22Rv1 (cell line): ENCODE data around the gene PTPRM.

Experiments
- H3K27ac ChIP-seq: fragments of 450-650 bp; 2 replicates; pipeline ENCODE4 v1.5.1; 2017
- ZFX ChIP-seq: fragments of 450-650 bp; IDR thresholded peaks from 2 replicates; pipeline ENCODE4 v1.6.1; 2017; ENCODE audit warnings: antibody characterized with exemption, borderline replicate concordance
- TF ChIP-seq, protein P1 (sequence below): fragments of 450-650 bp; IDR thresholded peaks from 2 replicates; pipeline ENCODE4 v1.5.1; 2017; ENCODE audit warnings: mild to moderate bottlenecking

The PTPRM gene

DNA sequence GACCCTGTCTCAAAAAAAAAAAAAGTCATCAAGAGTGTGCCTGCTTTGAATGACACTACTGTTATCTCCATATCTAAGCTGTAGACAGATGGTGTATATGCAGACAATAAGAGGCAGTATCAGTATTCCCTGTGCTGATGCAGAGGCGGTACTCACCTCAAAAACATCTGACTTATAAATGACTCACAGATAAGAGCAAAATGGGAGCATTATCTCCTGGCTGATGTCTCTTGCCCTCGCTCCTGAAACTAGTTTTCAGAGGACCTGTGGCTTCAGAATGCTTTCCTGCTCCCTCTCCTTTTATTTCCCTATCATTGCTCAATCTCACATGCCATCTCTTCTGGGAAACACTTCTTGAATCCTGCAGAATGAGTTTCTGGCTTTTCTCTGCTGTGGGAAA is 289.6 kb downstream of the PTPRM start:
- TF ChIP-seq, protein P1, sequence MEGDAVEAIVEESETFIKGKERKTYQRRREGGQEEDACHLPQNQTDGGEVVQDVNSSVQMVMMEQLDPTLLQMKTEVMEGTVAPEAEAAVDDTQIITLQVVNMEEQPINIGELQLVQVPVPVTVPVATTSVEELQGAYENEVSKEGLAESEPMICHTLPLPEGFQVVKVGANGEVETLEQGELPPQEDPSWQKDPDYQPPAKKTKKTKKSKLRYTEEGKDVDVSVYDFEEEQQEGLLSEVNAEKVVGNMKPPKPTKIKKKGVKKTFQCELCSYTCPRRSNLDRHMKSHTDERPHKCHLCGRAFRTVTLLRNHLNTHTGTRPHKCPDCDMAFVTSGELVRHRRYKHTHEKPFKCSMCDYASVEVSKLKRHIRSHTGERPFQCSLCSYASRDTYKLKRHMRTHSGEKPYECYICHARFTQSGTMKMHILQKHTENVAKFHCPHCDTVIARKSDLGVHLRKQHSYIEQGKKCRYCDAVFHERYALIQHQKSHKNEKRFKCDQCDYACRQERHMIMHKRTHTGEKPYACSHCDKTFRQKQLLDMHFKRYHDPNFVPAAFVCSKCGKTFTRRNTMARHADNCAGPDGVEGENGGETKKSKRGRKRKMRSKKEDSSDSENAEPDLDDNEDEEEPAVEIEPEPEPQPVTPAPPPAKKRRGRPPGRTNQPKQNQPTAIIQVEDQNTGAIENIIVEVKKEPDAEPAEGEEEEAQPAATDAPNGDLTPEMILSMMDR, result no peak
- TF ChIP-seq ZFX, result no peak
- no peak overlapping the region for H3K27ac ChIP-seq

DNA sequence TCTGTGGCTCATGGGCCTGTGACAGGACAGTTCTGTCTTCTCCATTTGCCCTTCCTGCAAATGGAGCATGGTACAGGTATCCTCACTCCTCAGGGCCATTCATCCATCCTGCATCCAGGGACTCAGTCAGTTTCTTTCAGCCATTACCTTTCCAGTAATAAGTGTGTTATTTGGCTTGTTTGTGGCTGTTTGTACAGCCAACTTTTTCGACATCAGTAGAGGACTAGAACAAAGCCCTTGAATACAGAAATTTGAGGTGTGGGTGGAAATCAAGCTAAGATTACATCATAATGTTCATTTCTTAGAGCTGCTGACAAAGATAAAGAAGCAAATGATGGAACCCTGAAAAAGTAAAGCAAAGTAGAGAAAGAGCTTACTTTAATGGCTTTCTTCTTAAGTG is 290.4 kb downstream of the PTPRM start:
- no peak overlapping the region for H3K27ac ChIP-seq
- no peak for TF ChIP-seq ZFX
- TF ChIP-seq, protein P1, result no peak

DNA sequence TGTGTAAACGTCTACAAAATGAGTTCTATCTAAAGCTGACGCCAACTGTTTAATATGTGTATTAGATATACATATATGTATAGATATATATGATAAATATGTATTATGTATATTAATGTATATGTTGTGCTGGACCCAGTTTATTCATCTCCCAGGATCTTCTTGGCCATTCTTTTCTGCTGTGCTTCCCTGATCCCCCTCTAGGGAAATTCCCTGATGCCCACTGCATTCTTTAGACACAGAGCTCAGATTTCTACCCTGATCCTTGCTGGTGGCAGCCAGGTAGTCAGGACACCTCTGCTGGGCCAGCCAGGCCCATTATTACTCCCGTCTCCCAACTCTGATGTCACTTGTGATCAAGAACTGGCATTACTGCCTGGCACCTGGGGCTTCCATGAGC is 292.0 kb downstream of the PTPRM start:
- TF ChIP-seq, protein P1, result no peak
- no peak for TF ChIP-seq ZFX
- H3K27ac ChIP-seq, result no peak overlapping the region

DNA sequence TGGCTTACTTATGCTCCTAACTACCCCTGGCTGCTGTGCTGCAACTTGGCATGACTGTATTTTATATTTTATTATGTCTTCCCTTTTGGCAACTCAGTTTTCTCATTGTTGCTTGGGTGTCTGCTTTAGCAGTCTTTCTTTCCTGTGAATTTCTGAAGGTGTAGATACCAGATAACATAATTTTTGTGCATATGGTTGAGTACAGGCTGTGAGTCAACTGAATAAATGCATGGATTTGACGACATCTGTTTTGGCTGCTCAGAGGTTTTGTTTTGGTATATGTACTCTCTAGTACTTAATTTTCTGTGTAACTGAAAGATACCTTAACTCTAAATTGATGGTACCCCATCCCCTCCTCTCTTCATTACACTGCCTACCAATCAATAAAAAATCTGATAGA is 303.1 kb downstream of the PTPRM start:
- TF ChIP-seq, protein P1, result no peak
- H3K27ac ChIP-seq, result no peak overlapping the region

DNA sequence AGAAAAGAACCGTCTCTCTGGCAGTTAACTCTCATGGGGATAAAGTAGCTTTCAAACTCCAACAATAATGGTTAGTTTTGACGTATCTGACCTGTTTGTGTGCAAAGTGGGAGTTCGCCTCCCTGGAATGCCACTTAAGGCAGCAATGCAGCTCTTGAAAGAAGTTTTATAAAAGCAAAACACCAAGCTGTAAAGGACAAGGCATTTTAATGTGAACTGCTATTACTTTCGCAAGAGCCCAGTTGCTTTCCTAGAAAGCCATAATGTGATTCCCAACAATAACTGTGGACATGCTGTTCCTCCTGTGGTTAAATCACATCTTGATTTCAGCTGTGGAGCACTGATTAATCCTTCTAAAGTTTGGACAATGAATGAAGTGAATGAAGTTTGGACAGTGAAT is 303.7 kb downstream of the PTPRM start:
- no peak overlapping the region for H3K27ac ChIP-seq
- TF ChIP-seq, protein P1, result no peak
- no peak for TF ChIP-seq ZFX

DNA sequence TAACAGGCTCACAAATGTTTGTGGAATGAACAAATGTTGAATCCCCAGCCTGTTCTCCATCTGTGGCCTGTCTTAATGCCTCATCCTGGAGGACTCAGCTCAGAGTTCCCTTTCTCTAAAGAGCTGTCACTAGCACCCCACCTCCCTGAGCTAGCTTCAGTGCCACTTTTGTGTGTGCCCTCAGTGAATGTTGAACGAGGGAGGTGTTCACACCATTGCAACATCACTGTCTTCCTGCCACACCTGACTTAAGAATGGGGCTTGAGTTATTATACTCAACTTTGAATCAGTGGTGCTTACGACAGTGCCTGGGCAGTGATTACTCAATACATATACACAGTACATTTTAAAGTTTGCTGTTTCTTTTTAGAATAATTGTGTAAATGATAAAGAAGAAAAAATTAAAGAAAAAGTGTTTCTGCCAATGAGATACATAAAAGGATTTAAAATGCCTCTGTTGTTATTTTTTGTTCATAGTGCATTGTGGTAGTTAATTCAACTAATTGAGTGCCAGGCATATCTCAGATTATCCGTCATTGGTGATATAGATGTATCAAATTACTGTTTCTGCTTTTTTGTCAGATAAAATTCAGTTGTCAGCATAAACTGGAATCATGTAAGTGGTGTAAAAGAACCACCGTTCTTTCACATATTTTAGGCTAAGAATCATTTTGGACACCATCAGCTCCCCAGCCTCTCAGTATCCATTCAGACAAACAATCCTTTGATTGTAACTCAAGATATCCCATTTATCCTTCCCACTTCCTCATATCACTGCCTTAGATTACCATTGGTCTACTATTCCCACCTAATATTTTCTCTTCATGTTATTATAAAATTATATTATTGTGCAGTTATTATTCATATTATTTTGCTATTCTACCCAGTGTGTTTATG is 304.7 kb downstream of the PTPRM start:
- H3K27ac ChIP-seq, result no peak overlapping the region
- no peak for TF ChIP-seq ZFX
- TF ChIP-seq, protein P1, result no peak

DNA sequence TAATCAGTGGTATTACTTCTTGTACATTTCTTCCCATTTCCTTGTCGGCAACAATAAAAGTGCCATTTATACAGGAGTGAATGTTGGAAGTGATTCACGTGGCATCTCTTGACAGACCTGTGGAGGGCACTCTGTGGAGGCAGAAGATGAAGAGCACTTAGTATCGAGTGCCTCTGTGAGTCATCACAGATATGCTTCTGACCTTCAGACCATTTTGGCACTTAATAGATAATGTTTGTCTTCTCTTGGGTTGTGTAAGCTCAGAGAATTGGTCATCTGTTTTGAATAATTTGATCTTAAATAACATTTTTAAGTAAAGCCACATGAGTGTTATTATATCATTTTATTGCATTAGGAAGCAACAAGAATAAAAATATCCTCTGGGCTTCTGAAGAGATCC is 305.5 kb downstream of the PTPRM start:
- TF ChIP-seq, protein P1, result no peak
- TF ChIP-seq ZFX, result no peak
- H3K27ac ChIP-seq, result no peak overlapping the region
